ENCODE data around the gene EFNA2. TPM values are rescaled to one million over a fixed set of nuclear protein-coding genes. Genes with fewer than 3 reads are reported as not detected.

EFNA2 gene
- total RNA-seq: not detected in 2 replicates

GRCh38 chr19:1285737-1286360 lies at the start of gene EFNA2:
TSS of gene EFNA2 (plus strand) at chr19:1285873. CDS start at chr19:1286169, 296 bp downstream.

DNA sequence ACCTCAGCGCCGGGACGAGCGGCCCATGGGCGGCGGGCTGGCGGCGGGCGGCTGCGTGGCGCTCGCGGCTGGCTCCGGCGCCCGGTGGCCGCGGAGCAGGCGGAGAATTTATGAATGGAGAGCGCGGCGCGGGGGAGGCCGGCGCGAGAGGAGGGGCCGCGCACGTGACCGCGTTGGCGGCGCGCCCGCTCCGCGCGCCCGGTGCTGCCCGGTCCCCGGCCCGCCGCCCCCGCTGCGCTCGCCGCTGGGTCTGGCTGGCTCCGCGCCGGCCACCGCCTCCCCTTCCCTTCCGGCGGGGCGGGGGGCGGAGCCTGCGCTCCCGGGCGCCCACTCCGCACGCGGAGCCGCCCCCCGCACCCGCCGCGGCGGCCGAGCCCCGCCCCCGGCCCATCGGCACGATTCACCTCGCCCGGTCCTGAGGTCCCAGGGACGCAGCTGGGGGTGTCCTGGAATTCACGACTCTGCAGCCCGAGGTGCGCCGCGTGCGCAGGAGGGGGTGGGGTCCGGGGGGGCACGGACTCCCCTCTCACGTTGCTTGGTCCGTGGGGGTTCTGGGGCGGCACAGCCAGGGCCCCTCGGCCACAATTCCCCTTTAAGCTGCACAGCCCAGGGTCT lies 47.8 kb upstream of the EFNA2 start, which contains the start of gene CBARP:
Gene CBARP, minus strand, starts transcription at position 252 of the 615 bp plus-strand sequence. CDS start 1,905 bp downstream, outside the sequence.

GRCh38 chr19:1241417-1242095 lies 44.1 kb upstream of the EFNA2 start, which contains the start of gene ATP5F1D:
TSS of gene ATP5F1D (plus strand) at chr19:1241751. CDS start at chr19:1241851, 100 bp downstream.

DNA sequence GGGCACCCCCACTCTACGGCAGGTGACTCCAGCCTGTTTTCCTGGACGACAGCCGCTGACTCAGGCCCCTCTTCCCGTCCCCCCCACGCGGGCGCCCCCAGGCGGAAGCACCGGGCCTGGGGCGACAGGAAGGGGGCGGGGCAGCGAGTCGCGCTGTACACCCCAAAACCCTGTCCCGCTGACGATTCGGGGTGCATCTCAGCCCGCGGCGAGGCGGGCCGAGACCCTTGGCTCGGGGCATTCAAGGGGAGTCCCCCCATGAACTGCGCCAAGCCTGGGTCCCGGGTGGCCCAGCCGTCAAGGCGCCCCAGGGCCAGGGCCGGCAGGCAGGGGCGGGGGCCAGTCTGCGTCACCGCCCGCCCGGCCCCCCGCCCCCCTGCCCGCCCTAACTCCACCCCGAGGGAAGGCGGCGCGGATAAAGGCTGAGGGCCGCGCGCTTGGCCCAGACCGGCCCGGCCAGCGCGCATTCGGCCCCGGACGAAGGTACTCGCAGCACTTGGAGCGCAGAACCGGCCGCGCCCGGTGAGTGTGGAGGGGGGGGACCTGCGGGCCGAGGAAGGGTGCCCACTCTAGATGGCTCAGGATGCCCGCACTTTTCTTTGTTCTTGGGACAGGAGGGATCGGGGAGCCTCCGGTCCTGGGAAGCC lies 37.4 kb upstream of the EFNA2 start, which contains the start of gene MIDN:
Gene MIDN, plus strand, starts transcription at position 445 of the 647 bp plus-strand sequence. CDS start 1,714 bp downstream, outside the sequence.

DNA sequence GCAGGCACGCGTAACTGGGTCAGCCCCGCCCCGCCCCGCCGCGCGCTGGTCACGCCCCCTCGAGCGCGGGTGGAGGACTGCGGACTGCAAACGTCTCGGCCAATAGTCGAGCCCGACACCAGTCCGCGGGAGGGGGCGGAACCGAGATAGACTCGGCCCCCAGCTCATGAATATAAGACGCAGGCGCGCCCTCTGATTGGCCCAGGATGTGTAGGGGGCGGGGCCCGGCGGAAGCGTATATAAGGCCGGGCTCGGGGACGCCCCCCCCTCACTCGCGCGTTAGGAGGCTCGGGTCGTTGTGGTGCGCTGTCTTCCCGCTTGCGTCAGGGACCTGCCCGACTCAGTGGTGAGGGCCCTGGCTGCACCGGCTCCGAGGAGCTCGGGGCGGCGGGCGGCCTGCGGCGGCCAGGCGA lies 16.6 kb upstream of the EFNA2 start, which contains the start of gene CIRBP:
Gene CIRBP, plus strand, starts transcription at position 268 of the 413 bp plus-strand sequence. CDS start 1,602 bp downstream, outside the sequence.

GRCh38 chr19:1275260-1275975 lies 10.3 kb upstream of the EFNA2 start, which contains the start of gene FAM174C:
TSS of gene FAM174C (plus strand) at chr19:1275530. CDS start at chr19:1275550, 20 bp downstream.

Other genes starting within 250 kb of the EFNA2 start
- 14.7 and 21.7 TPM in 2 replicates for gene ABCA7, start 245.8 kb upstream of the EFNA2 start, total RNA-seq
- 9.0 and 12.5 TPM in 2 replicates for gene ARHGAP45, start 218.7 kb upstream of the EFNA2 start, total RNA-seq
- 241 and 251 TPM in 2 replicates for gene POLR2E, start 190.5 kb upstream of the EFNA2 start, total RNA-seq
- gene GPX4, start 181.9 kb upstream of the EFNA2 start, total RNA-seq: 330 and 347 TPM in 2 replicates
- gene SBNO2, start 111.6 kb upstream of the EFNA2 start, total RNA-seq: 37.3 and 53.2 TPM in 2 replicates
- 84.3 and 93.8 TPM in 2 replicates for gene STK11, start 80.1 kb upstream of the EFNA2 start, total RNA-seq
- 6.6 and 8.5 TPM in 2 replicates for gene CBARP, start 47.9 kb upstream of the EFNA2 start, total RNA-seq
- 142 and 144 TPM in 2 replicates for gene ATP5F1D, start 44.1 kb upstream of the EFNA2 start, total RNA-seq
- 32.7 and 52.6 TPM in 2 replicates for gene MIDN, start 37.3 kb upstream of the EFNA2 start, total RNA-seq
- gene CIRBP, start 16.5 kb upstream of the EFNA2 start, total RNA-seq: 193 and 255 TPM in 2 replicates
- 81.9 and 109 TPM in 2 replicates for gene FAM174C, start 10.3 kb upstream of the EFNA2 start, total RNA-seq
- 151 and 201 TPM in 2 replicates for gene NDUFS7, start 98.0 kb downstream of the EFNA2 start, total RNA-seq
- gene GAMT, start 115.7 kb downstream of the EFNA2 start, total RNA-seq: 28.4 and 31.1 TPM in 2 replicates
- gene DAZAP1, start 121.7 kb downstream of the EFNA2 start, total RNA-seq: 62.3 and 89.2 TPM in 2 replicates
- gene RPS15, start 152.5 kb downstream of the EFNA2 start, total RNA-seq: 2,484 and 5,127 TPM in 2 replicates
- gene APC2, start 164.2 kb downstream of the EFNA2 start, total RNA-seq: 0.05 and 0.07 TPM in 2 replicates
- gene C19orf25, start 193.3 kb downstream of the EFNA2 start, total RNA-seq: 33.7 and 51.3 TPM in 2 replicates
- gene PCSK4, start 204.5 kb downstream of the EFNA2 start, total RNA-seq: 0.28 and 0.71 TPM in 2 replicates
- gene REEP6, start 205.3 kb downstream of the EFNA2 start, total RNA-seq: 8.3 and 10.4 TPM in 2 replicates
- gene ADAMTSL5, start 227.1 kb downstream of the EFNA2 start, total RNA-seq: 3.7 and 5.2 TPM in 2 replicates
- 0.05 TPM in 1 of 2 replicates, not detected in the other for gene PLK5, start 238.2 kb downstream of the EFNA2 start, total RNA-seq

All from airway epithelial cell (primary cell).